Fibroblast of pulmonary artery (primary cell): ENCODE measurements around the gene EHBP1.

Experiments
- DNase-seq: peaks from one replicate; pipeline ENCODE4 v3.0.0-alpha.2; 2010; ENCODE audit warnings: low read depth
- H3K4me3 ChIP-seq: replicated peaks from 2 replicates; pipeline ENCODE4 v1.5.1; 2011; ENCODE audit warnings: low read depth, mild to moderate bottlenecking, control low read depth, low read length, moderate library complexity
- CTCF ChIP-seq: IDR thresholded peaks from 2 replicates; pipeline ENCODE4 v1.5.1; 2011; ENCODE audit warnings: mild to moderate bottlenecking, control low read depth, low read length, inconsistent platforms; ENCODE audit errors: missing control alignments

Gene EHBP1

GRCh38 chr2:62785810-62786597, 80.5 kb downstream of the EHBP1 start:
- DNase-seq: peak; percentile 38
- no peak for TF ChIP-seq CTCF
- H3K4me3 ChIP-seq: no peak overlapping the region

DNA sequence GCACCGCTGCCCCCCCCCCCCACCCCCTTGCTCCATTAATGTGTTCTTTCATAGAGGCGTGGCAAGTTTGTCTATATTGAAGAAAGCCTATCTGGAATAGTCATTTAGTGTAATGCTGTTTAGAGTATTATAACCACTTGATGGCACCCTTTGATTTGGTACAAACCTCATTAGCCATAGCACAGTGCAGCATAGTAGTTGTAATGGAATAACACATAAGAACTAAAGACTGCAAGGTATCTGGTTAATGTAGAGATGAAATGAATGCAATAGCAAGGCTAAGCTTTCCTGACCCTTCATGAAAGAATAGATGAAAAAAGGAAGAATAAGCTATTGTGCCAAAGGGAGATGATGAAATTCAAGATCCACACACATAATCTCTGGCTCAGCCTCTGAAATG, 81.9 kb downstream of the EHBP1 start:
- DNase-seq: peak; percentile 76
- no peak overlapping the region for H3K4me3 ChIP-seq
- TF ChIP-seq CTCF: peak; percentile 52

- DNase-seq: no peak
- no peak overlapping the region for H3K4me3 ChIP-seq
- TF ChIP-seq CTCF: no peak
These were observed 84.0 kb downstream of the EHBP1 start for GRCh38 chr2:62789518-62789917.

GRCh38 chr2:62789918-62790317, 84.4 kb downstream of the EHBP1 start:
- no peak for DNase-seq
- no peak overlapping the region for H3K4me3 ChIP-seq
- no peak for TF ChIP-seq CTCF

DNA sequence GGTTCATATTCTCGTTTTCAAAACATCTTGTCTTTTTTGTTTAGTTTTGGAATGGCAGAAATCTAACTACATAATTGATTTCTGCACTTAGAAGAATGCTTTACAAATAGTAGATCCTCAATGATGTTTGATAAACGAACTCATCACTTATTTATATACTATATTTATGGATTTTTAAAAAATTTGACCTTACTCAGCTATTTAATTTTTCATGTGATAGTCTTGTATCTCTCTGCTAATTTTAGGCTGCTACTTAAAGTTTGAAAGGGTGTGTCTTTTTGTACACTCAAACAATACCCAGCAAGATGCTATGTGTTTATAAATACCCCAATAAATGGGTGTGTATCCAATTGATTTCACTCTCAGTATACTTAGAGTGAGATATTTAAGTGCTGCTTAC, 86.9 kb downstream of the EHBP1 start:
- H3K4me3 ChIP-seq: no peak overlapping the region
- no peak for DNase-seq
- no peak for TF ChIP-seq CTCF

DNA sequence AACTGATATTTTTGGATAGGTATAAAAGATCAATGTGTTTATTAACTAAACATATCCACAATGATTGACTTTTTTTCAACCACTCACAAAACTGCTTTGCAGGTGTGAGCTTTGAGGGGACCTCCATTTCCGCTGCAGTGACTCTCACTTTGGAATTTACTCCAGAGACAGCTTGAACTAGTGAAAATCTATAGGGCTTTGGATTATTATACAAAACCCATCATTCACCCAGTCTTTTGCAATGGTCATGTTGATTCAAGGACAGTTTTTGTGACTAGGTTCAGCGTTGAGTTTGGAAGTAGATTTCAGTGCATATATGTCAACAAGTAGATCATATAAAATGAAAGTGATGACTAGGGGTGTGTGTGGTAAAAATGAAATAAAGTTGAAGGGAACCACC, 87.7 kb downstream of the EHBP1 start:
- TF ChIP-seq CTCF: no peak
- no peak overlapping the region for H3K4me3 ChIP-seq

DNA sequence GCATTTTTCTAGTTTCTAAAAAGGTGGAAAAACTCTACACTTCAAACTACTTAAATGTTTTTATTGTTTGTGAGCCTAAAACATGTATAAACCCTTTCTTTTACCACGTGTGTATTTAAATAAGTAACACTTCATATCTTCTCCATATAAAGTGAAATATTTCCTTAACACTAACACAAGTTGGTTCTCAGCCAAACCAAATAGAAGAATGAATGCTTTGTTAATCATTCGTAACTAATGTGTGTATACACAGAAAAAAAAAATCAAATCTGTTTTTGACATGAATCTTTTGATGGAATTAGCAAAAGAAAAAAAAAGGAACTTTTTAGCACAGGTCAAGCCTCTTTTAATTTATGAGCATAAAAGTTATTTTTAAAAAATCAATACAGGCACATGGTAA, 89.3 kb downstream of the EHBP1 start:
- no peak overlapping the region for H3K4me3 ChIP-seq
- DNase-seq: peak; percentile 62
- no peak for TF ChIP-seq CTCF

More for the DNA sequence above, 87.7 kb downstream of the EHBP1 start:
- no peak for DNase-seq
